HG02870 (cell line): ENCODE data around the gene MRM3.
"Not testable (repeated sequence)": the region's sequence is repeated elsewhere in the genome, so short reads cannot be mapped to it uniquely, and the experiment has no call there.

ENCODE experiments used
- ATAC-seq: cut with Tn5 transposase; IDR thresholded peaks from one replicate; pipeline ENCODE4 v1.9.1; 2021; ENCODE audit warnings: mild to moderate bottlenecking, moderate library complexity; ENCODE audit not compliant: unreplicated experiment

The MRM3 gene

GRCh38 chr17:781805-782731 is at the start of gene MRM3, which contains the start of gene GLOD4:
Gene MRM3, plus strand, starts transcription at chr17:782353. Its CDS starts 26 bp downstream, at chr17:782379.
Gene GLOD4, minus strand, starts transcription at chr17:782280. Its CDS starts 25 bp downstream, at chr17:782255.
- ATAC-seq, result peak; percentile 72

GRCh38 chr17:732902-733720 is 49.0 kb upstream of the MRM3 start:
- ATAC-seq, result peak; percentile 32

- ATAC-seq, result no peak
Measured at GRCh38 chr17:733743-734142, 48.4 kb upstream of the MRM3 start.

GRCh38 chr17:737561-738113 is 44.5 kb upstream of the MRM3 start:
- no peak for ATAC-seq

- ATAC-seq, result peak; percentile 72
Measured at GRCh38 chr17:740240-741017, 41.7 kb upstream of the MRM3 start.

GRCh38 chr17:742147-742793 is 39.9 kb upstream of the MRM3 start:
- no peak for ATAC-seq

GRCh38 chr17:743139-743538 is 39.0 kb upstream of the MRM3 start:
- ATAC-seq, result no peak

- ATAC-seq, result no peak
Measured at GRCh38 chr17:744937-745336, 37.2 kb upstream of the MRM3 start.

- ATAC-seq, result no peak
Measured at GRCh38 chr17:745406-745805, 36.7 kb upstream of the MRM3 start.

- no peak for ATAC-seq
Measured at GRCh38 chr17:746181-746580, 36.0 kb upstream of the MRM3 start.

GRCh38 chr17:746783-747629 is 35.1 kb upstream of the MRM3 start:
- no peak for ATAC-seq

GRCh38 chr17:748604-749003 is 33.5 kb upstream of the MRM3 start:
- not testable (repeated sequence) for ATAC-seq

- not testable (repeated sequence) for ATAC-seq
Measured at GRCh38 chr17:749359-749758, 32.8 kb upstream of the MRM3 start.

GRCh38 chr17:750431-751037 is 31.6 kb upstream of the MRM3 start:
- no peak for ATAC-seq

- ATAC-seq, result peak; percentile 26
Measured at GRCh38 chr17:751269-752001, 30.7 kb upstream of the MRM3 start.

- ATAC-seq, result peak; percentile 82
Measured at GRCh38 chr17:752002-752619, 30.0 kb upstream of the MRM3 start, which contains the start of gene GEMIN4. Gene GEMIN4, minus strand, starts transcription at chr17:752264. Its CDS starts 122 bp downstream, at chr17:752142.

GRCh38 chr17:752620-753219 is 29.4 kb upstream of the MRM3 start:
- ATAC-seq, result peak; percentile 6
